Astrocyte (in vitro differentiated cells and primary cell): ENCODE data around the gene KCP. TPM values are rescaled to one million over a fixed set of nuclear protein-coding genes. Genes with fewer than 3 reads are reported as not detected.

Experiments used
- DNase-seq: peaks from one replicate; pipeline ENCODE4 v3.0.0-alpha.2; 2010; ENCODE audit warnings: low read depth
- FAIRE-seq: peaks from 2 replicates; lab custom pipeline; 2011; peaks lifted over from hg19 to GRCh38; lab: Jason Lieb, UNC
- H2AFZ ChIP-seq: 2 replicates; pipeline ENCODE4 v1.6.0; 2012; ENCODE audit warnings: low read depth, low read length, inconsistent platforms
- H3K27ac ChIP-seq: 2 replicates; pipeline ENCODE4 v1.5.1; 2011; ENCODE audit warnings: low read depth, low read length, inconsistent platforms
- H3K27me3 ChIP-seq: 2 replicates; pipeline ENCODE4 v1.6.0; 2011; ENCODE audit warnings: low read length, inconsistent platforms; ENCODE audit not compliant: insufficient read depth
- H3K36me3 ChIP-seq: 2 replicates; pipeline ENCODE4 v1.5.1; 2011; ENCODE audit warnings: low read length, inconsistent platforms; ENCODE audit not compliant: insufficient read depth
- H3K4me1 ChIP-seq: 2 replicates; pipeline ENCODE4 v1.5.1; 2011; ENCODE audit warnings: low read length, inconsistent platforms; ENCODE audit not compliant: insufficient read depth
- H3K4me2 ChIP-seq: 2 replicates; pipeline ENCODE4 v1.6.0; 2012; ENCODE audit warnings: low read length, inconsistent platforms
- H3K4me3 ChIP-seq: 2 replicates; pipeline ENCODE4 v1.5.1; 2011; ENCODE audit warnings: low read depth, mild to moderate bottlenecking, low read length, inconsistent platforms; ENCODE audit not compliant: insufficient read depth
- H3K79me2 ChIP-seq: 2 replicates; pipeline ENCODE4 v1.6.0; 2012; ENCODE audit warnings: mild to moderate bottlenecking, low read length, inconsistent platforms; ENCODE audit not compliant: insufficient read depth
- H3K9ac ChIP-seq: 2 replicates; pipeline ENCODE4 v1.6.0; 2012; ENCODE audit warnings: mild to moderate bottlenecking, low read length, inconsistent platforms
- H3K9me3 ChIP-seq: 2 replicates; pipeline ENCODE4 v1.5.1; 2012; ENCODE audit warnings: low read depth, mild to moderate bottlenecking, low read length, inconsistent platforms; ENCODE audit not compliant: insufficient read depth
- H4K20me1 ChIP-seq: 2 replicates; pipeline ENCODE4 v1.6.0; 2012; ENCODE audit warnings: low read length, inconsistent platforms; ENCODE audit not compliant: insufficient read depth
- H3K27ac Mint-ChIP-seq: one replicate; pipeline ENCODE4 v1.8.0; 2021; ENCODE audit warnings: mild to moderate bottlenecking, mixed read lengths; ENCODE audit not compliant: unreplicated experiment
- H3K27me3 Mint-ChIP-seq: one replicate; pipeline ENCODE4 v1.8.0; 2021; ENCODE audit warnings: low read depth, mixed read lengths; ENCODE audit not compliant: unreplicated experiment
- H3K36me3 Mint-ChIP-seq: one replicate; pipeline ENCODE4 v1.8.0; 2021; ENCODE audit warnings: low read depth, mixed read lengths; ENCODE audit not compliant: unreplicated experiment
- H3K4me1 Mint-ChIP-seq: one replicate; pipeline ENCODE4 v1.8.0; 2021; ENCODE audit warnings: low read depth, mixed read lengths; ENCODE audit not compliant: unreplicated experiment
- H3K4me3 Mint-ChIP-seq: one replicate; pipeline ENCODE4 v1.8.0; 2021; ENCODE audit warnings: mild to moderate bottlenecking, moderate library complexity, mixed read lengths; ENCODE audit not compliant: unreplicated experiment
- H3K9me3 Mint-ChIP-seq: one replicate; pipeline ENCODE4 v1.8.0; 2021; ENCODE audit warnings: mild to moderate bottlenecking, mixed read lengths; ENCODE audit not compliant: unreplicated experiment
- EZH2 ChIP-seq: IDR thresholded peaks from 2 replicates; pipeline ENCODE4 v1.6.1; 2012; ENCODE audit warnings: mild to moderate bottlenecking, low read length, inconsistent platforms; ENCODE audit not compliant: insufficient read depth
- total RNA-seq: library from RNA; stranded (reverse); gene quantifications from 2 replicates; pipeline ENCODE4 v1.2.1, GENCODE V29; 2021
- TF ChIP-seq, protein P1 (sequence below): IDR thresholded peaks from 2 replicates; pipeline ENCODE4 v1.5.1; 2011; ENCODE audit warnings: low read depth, mild to moderate bottlenecking, inconsistent platforms, low read length, moderate library complexity; ENCODE audit not compliant: insufficient read depth

KCP gene
- total RNA-seq, 1 donor from 2014 or later = 0.20 TPM

DNA sequence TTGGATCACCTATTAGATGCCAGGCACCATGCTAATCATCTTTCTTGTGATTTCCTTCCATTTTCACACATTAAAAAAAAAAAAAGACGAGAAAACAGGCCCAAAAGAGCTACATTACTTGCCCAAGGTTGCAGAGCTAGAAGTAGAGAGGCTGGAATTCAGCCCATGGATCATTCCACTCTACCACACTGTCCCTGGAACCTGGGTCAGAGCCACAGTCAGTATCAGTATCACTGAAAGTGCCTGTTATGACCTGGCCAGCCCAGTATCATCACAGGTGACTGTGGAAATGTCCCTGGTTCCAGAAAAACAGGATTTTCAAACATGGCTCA lies 83.6 kb downstream of the KCP start:
- Mint-ChIP-seq H3K27me3 (peaks cover 4% of the 10 kb centered on the region), H3K9me3 (no peaks in the 10 kb centered on the region), H3K27ac (peak overlapping the region; percentile 73), H3K4me1 (peaks cover 28% of the 10 kb centered on the region), H3K36me3 (no peaks in the 10 kb centered on the region), H3K4me3 (peak overlapping the region; percentile 45)
- Histone ChIP-seq H3K9me3 (no peaks in the 10 kb centered on the region), H3K9ac (peak overlapping the region; percentile 79), H3K4me3 (no peak overlapping the region), H3K36me3 (no peaks in the 10 kb centered on the region), H2AFZ (peak overlapping the region; percentile 14), H3K4me2 (peak overlapping the region; percentile 79), H3K79me2 (peaks cover 16% of the 10 kb centered on the region), H3K27me3 (no peaks in the 10 kb centered on the region), H3K4me1 (peaks cover 31% of the 10 kb centered on the region), H4K20me1 (peaks cover 9% of the 10 kb centered on the region), H3K27ac (peak overlapping the region; percentile 95)
- TF ChIP-seq, protein P1, sequence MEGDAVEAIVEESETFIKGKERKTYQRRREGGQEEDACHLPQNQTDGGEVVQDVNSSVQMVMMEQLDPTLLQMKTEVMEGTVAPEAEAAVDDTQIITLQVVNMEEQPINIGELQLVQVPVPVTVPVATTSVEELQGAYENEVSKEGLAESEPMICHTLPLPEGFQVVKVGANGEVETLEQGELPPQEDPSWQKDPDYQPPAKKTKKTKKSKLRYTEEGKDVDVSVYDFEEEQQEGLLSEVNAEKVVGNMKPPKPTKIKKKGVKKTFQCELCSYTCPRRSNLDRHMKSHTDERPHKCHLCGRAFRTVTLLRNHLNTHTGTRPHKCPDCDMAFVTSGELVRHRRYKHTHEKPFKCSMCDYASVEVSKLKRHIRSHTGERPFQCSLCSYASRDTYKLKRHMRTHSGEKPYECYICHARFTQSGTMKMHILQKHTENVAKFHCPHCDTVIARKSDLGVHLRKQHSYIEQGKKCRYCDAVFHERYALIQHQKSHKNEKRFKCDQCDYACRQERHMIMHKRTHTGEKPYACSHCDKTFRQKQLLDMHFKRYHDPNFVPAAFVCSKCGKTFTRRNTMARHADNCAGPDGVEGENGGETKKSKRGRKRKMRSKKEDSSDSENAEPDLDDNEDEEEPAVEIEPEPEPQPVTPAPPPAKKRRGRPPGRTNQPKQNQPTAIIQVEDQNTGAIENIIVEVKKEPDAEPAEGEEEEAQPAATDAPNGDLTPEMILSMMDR = no peak
- TF ChIP-seq EZH2 = no peak
- DNase-seq = no peak
- FAIRE-seq = no peak

Other genes starting within 250 kb of the KCP start
- 2.7 and 5.9 TPM in 2 replicates for gene GARIN1A, start 238.4 kb downstream of the KCP start, total RNA-seq
- gene CALU, start 171.3 kb downstream of the KCP start, total RNA-seq = 670 and 732 TPM in 2 replicates
- not detected in 2 replicates for gene OPN1SW, start 134.9 kb downstream of the KCP start, total RNA-seq
- 14.4 and 14.9 TPM in 2 replicates for gene CCDC136, start 118.7 kb downstream of the KCP start, total RNA-seq
- gene FLNC, start 80.3 kb downstream of the KCP start, total RNA-seq = 308 and 364 TPM in 2 replicates
- gene ATP6V1F, start 47.9 kb downstream of the KCP start, total RNA-seq = 193 TPM in 2 replicates
- 0.36 TPM in 1 of 2 replicates, not detected in the other for gene IRF5, start 27.2 kb upstream of the KCP start, total RNA-seq
- gene TNPO3, start 144.4 kb upstream of the KCP start, total RNA-seq = 49.2 and 49.8 TPM in 2 replicates
- gene TSPAN33, start 234.0 kb upstream of the KCP start, total RNA-seq = 6.5 and 6.8 TPM in 2 replicates